Fibroblast of peridontal ligament (primary cell): ENCODE measurements around the gene MSH2.
A peak's percentile ranks its signal among the peaks of the same experiment; 100 is the strongest.
"Not testable (repeated sequence)": the region's sequence is repeated elsewhere in the genome, so short reads cannot be mapped to it uniquely, and the experiment has no call there.

ENCODE experiments used
- DNase-seq: peaks from one replicate; pipeline ENCODE4 v3.0.0-alpha.2; 2010; ENCODE audit errors: extremely low read depth

The MSH2 gene

GRCh38 chr2:47483191-47483590 is 80.2 kb downstream of the MSH2 start:
- DNase-seq, result no peak

GRCh38 chr2:47484396-47484795 is 81.4 kb downstream of the MSH2 start:
- no peak for DNase-seq

GRCh38 chr2:47485177-47485576 is 82.2 kb downstream of the MSH2 start:
- no peak for DNase-seq

- DNase-seq, result peak; percentile 76
These were observed 82.9 kb downstream of the MSH2 start for GRCh38 chr2:47485751-47486300.

- peak; percentile 55 for DNase-seq
These were observed 84.0 kb downstream of the MSH2 start for GRCh38 chr2:47486841-47487497.

GRCh38 chr2:47487498-47487875 is 84.5 kb downstream of the MSH2 start:
- no peak for DNase-seq

GRCh38 chr2:47488870-47489584 is 86.1 kb downstream of the MSH2 start:
- DNase-seq, result peak; percentile 88

GRCh38 chr2:47490406-47490805 is 87.5 kb downstream of the MSH2 start:
- DNase-seq, result no peak

- no peak for DNase-seq
These were observed 90.5 kb downstream of the MSH2 start for GRCh38 chr2:47493317-47494035.

GRCh38 chr2:47494267-47495130 is 91.5 kb downstream of the MSH2 start:
- no peak for DNase-seq

- DNase-seq, result no peak
These were observed 95.0 kb downstream of the MSH2 start for GRCh38 chr2:47497843-47498460.

GRCh38 chr2:47499093-47499492 is 96.1 kb downstream of the MSH2 start:
- DNase-seq, result no peak

GRCh38 chr2:47499621-47500309 is 96.8 kb downstream of the MSH2 start:
- DNase-seq, result no peak

GRCh38 chr2:47501374-47502200 is 98.6 kb downstream of the MSH2 start:
- no peak for DNase-seq

GRCh38 chr2:47502498-47502897 is 99.5 kb downstream of the MSH2 start:
- DNase-seq, result not testable (repeated sequence)

- DNase-seq, result no peak
These were observed 100.6 kb downstream of the MSH2 start for GRCh38 chr2:47503481-47504070.

- no peak for DNase-seq
These were observed 101.3 kb downstream of the MSH2 start for GRCh38 chr2:47504174-47504810.

GRCh38 chr2:47506024-47506423 is 103.1 kb downstream of the MSH2 start:
- DNase-seq, result no peak

GRCh38 chr2:47506436-47506835 is 103.5 kb downstream of the MSH2 start:
- no peak for DNase-seq
